Fibroblast of skin of left biceps (primary cell): ENCODE measurements around the gene TENM4.

Experiments used
- DNase-seq, 2 experiments: peaks; one replicate each; pipeline ENCODE4 v3.0.0-alpha.2; 2013; ENCODE audit warnings: low read depth in 2 of 2

TENM4 gene

DNA sequence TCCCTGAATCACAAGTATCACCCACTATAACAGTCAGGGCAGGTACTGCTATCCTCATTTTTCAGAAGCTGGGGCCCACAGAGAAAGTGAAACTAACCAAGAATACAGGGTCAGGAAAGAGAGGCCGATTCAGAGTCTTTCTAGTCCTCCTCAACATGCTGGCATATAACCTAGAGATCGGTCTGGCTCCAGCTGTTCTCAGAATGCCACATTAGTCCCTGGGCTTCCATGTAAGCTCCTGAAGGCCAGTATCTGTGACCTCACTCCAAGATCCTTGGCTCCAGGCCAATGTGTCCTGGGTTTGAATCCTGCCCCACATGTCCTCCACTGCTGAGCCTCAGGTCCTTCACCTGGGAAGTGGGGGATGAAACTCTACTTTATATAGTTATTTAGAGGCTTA lies 50.4 kb downstream of the TENM4 start:
- DNase-seq: no peak

- peak in 1 of 2 experiments; percentile 11 for DNase-seq
Measured at GRCh38 chr11:79388201-79388600, 52.6 kb downstream of the TENM4 start.

DNA sequence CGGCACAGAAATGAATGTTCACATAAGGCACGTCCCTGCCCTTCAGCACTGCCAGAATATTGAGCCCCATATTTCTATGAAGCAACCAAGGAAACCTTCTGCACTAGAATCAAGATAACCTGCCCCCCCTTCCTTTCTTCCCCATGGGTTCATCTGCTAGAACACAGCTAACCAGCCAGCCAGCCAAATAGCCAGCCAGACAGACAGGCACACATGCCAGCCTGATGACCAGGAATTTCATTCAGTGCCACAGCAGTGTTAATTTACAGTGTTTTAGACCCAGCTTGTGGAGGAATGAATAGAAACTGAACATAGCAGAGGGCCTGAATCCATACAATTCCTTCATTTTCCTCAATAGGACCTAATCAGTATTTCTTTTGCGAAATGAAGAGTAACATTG lies 57.0 kb downstream of the TENM4 start:
- no peak for DNase-seq

DNA sequence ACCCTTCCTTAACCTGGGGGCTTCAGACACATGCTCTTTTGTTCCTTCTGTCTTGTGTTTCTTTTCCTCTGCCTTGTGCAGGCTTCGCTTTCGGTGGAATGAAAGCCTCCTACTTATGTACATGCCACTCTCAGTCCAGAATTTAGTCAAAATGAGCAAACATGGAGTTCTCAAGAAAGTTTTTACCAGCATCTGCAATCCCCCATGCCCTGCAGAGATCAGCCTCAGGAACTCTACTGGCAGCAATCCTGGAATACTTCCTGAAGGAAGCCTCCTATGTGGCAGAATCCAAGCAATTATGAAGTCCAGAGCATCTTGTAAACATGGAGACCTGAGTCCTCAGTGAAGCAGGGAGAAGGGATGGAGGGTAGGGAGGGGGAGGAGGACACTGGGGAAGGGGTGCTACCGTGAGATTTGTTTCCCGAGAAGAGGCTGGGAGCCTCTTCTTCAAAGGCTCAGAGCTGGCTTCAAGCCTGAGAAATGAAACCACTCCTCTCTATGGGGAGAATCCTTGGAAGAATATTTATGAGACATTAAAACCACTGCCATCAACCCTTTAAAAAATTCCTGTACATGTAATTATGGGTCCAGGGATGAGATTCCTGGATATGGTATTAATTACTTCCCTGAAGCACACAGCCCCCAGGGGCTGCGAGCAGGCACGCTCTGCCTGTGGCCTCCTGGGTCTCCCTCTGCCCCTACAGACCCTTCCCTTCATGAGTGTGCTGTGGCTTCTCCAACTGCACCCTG lies 58.4 kb downstream of the TENM4 start:
- DNase-seq: peak; percentile 38 to 43

- no peak for DNase-seq
Measured at GRCh38 chr11:79381036-79381435, 59.8 kb downstream of the TENM4 start.

DNA sequence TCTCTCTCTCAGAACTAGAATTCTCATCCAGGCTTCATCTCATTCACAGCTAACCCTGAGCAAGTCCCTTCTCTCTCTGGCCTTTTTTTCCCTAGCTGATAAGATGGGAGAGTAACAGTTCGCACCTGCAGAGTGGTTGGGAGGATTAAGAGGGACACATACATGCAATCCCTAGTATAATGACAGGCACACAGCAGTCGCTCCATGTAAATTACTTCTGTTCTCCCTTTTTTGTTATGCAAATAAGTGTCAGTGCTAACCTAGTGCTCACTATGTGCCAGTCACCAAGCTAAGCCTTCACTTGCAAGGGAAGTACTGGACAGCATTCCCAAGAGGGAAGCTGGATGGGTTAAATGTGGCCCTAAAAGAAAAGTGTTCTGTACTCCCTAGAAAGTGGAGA lies 63.4 kb downstream of the TENM4 start:
- no peak for DNase-seq

- no peak for DNase-seq
Measured at GRCh38 chr11:79375818-79376550, 64.8 kb downstream of the TENM4 start.

- no peak for DNase-seq
Measured at GRCh38 chr11:79374727-79375126, 66.1 kb downstream of the TENM4 start.

GRCh38 chr11:79371724-79372123 lies 69.1 kb downstream of the TENM4 start:
- no peak for DNase-seq

- no peak for DNase-seq
Measured at GRCh38 chr11:79371152-79371551, 69.7 kb downstream of the TENM4 start.

DNA sequence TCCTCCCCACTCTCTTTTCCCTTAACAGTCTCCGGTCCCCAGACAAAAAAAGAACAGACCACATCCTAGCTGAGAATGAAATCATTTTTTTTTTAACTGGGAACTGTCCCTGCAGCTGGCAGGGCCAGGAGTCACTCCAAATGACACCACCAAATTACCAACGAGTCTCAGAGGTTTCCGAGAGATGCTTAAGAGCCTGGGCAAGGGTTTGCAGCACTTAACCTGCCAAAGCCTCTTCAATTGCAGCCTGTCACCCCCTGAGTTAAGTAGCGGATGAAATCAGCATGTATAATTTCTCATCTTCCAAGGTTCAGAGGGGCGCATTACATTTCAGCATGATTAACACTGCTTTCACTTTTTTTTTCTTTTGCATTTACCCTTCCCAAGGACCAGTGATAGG lies 71.8 kb downstream of the TENM4 start:
- DNase-seq: no peak

- no peak for DNase-seq
Measured at GRCh38 chr11:79367844-79368243, 73.0 kb downstream of the TENM4 start.

GRCh38 chr11:79366218-79366617 lies 74.6 kb downstream of the TENM4 start:
- DNase-seq: no peak

DNA sequence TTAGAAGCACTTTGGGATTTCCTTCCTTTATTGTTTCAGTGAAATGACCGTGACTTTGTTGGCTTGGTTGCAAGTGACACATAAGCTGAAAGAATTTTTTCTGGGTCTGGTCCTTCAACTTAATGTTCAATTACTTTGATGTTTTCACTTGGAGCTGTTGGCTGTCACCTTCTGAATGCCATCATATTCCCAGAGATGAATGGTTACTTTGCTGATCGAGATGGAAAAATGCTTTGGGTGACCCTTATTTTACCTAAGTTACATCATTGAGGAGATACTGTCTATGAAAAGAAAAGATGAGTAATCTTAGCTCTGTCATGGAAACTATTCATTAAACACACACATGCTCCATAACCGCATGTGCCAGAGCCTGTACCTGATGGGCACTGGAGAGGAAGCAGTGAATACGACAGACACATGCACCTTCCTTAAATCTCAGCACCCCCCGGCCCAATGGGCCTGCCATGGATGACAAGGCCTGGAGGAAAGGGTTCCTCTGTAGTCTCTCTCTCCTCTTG lies 76.9 kb downstream of the TENM4 start:
- DNase-seq: no peak

DNA sequence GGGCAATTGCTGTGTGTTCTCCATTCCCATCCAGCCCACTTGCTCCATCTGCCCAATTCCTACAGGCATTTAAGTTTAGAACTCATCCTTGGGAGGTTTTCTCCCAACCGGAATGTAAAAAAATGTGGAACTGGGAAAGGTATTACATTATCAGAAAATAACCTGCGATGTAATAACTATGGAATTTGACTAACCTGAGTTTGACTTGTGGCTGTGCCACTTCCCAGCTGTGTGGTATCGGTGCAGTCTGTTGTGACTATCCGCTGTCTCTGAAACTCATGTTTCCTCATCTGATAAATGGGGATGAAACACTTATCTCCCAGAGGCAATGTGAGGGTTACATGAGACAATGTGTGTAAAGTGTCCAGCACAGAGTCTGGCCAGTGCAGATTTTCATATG lies 77.6 kb downstream of the TENM4 start:
- no peak for DNase-seq

- no peak for DNase-seq
Measured at GRCh38 chr11:79362821-79363220, 78.0 kb downstream of the TENM4 start.

DNA sequence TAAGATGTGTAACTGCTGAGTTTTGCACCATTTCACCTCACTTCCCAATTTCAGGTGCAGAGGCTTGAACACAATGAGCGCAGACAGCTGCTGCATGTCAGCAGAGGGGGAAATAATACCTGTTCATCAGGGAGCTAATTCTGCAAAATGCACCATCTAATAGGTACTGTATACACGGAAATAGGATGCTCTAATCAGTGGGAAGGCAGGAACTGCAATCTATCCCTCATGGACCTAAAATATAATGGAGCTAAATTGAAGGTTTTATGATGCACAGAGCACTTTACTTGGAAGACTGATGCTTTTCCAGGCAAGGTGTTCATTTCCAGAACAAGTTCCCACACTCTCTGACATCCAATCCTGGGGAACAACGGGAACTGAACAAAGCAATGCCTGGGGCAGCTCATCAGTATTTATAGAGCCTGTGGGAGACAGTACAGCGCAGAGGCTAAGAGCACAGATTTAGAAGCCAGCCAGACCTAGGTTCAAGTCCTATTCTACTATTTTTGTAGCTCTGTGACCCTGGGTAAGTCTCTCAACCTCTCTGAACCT lies 78.5 kb downstream of the TENM4 start:
- DNase-seq: no peak

- no peak for DNase-seq
Measured at GRCh38 chr11:79358258-79358657, 82.6 kb downstream of the TENM4 start.

DNA sequence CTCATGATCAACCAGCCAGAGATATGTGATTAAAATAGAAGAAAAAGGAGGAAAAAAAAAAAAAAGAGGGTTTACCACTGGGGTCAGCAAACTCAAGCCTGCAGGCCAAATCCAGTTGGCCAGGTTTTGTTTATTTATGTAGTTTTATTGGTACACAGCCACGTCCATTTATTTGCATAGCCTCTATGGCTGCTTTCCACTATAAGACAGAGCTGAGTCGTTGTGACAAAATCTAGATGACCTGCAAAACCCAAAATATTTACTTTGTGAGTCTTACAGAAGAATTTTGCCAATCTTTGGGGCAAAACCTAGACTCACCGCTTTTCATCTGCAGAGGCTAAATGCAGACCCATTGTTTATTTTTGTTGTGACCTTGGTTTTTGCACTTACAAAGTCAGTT lies 87.1 kb downstream of the TENM4 start:
- DNase-seq: no peak

DNA sequence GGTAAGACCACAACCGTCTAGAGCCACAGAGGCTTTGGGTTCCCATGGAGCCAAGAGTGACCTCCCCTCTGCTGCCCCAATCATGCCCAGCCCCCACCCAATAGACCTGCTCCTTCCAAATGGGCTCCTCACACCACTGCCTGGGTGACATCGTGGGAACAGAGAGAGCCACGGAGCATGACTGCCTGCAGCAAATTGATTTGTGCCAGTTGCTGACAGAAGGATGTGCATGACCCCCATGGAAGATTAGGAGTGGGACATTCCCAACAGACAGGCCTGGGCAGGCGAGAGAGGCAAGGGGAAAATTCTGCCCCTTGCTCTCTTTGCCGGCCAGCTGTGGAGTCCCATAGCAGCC lies 88.5 kb downstream of the TENM4 start:
- no peak for DNase-seq

DNA sequence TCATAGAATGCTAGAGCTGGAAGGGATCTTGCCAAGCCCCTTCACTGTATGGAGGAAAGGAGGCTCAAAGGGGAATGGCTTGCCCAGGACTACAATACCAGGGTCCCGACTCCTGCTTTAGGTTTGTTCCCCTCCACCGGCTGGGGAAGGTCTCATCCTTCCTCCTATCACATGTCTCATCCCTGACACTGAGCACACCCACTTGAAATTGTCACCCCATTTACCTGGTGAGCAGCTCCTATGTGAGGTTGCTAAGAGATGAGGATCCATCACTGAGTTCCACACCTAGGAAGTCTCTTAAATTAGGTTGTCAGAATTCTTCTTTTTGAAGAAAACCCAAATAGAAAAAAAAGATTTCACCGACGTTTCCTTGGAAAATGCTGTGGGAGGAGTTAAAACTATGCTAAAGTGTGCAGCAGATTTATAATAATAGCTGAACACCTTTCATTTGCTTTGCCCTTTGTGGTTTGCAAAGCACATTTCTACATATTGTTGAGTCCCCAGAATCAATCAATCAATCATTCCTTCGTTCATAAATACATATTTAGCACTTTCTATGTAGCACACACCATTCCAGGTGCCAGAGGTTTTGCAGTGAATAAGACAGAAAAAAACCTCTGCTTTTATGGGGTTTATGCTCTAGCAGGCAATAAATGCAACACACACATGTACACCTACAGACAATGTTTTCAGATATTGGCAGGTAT lies 91.7 kb downstream of the TENM4 start:
- DNase-seq: no peak

DNA sequence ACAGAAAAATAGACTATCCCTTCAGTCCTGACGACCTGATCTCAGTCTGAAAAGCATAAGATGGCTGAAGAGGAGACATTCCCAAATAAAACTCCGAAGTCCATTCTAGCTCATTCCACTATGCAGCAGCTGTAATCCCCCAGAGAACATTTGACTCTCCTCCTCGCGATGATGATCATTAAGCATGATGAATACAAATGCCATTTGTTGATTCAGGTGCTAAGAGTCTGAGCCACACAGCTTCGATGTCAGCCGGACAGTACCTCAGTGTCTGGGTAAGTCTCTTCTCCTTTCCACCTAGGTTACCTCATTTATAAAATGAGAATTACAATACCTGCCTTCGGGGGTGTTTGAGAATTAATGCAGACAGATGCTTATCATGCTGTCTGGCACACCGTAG lies 94.8 kb downstream of the TENM4 start:
- no peak for DNase-seq
